Gastrocnemius medialis (tissue), 4 donors: Measurements from ENCODE around the gene ADGRF3. TPM values are rescaled to one million over a fixed set of nuclear protein-coding genes. Genes with fewer than 3 reads are reported as not detected.

ENCODE experiments used
- total RNA-seq, 4 donors: library from RNA; depleted of rRNA; stranded (reverse); fragments of >200 nt; gene quantifications; one replicate each; pipeline versions ENCODE4 v1.1.0 to v1.2.3, GENCODE V29; 2016

ADGRF3 gene
- total RNA-seq, 4 donors from 2014 or later, result not detected

Other genes starting within 250 kb of the ADGRF3 start
- 1 to 10 TPM in 2 of 4 donors, under 1 TPM in 2; 0.25 to 1.8 (median 0.74) TPM for gene GAREM2, start 173.7 kb downstream of the ADGRF3 start, total RNA-seq
- gene HADHA, start 102.2 kb downstream of the ADGRF3 start, total RNA-seq, result 100 to 1,000 TPM; 443 to 480 (median 462) TPM
- gene HADHB, start 101.8 kb downstream of the ADGRF3 start, total RNA-seq, result 100 to 1,000 TPM; 719 to 936 (median 781) TPM
- gene SELENOI, start 646 bp downstream of the ADGRF3 start, total RNA-seq, result 10 to 100 TPM in 3 of 4 donors, 1 to 10 TPM in 1; 8.5 to 30.6 (median 17.0) TPM
- gene DRC1, start 55.1 kb upstream of the ADGRF3 start, total RNA-seq, result not detected
- under 1 TPM in 2 of 4 donors, not detected in 2; 0.09 to 0.46 TPM for gene OTOF, start 131.3 kb upstream of the ADGRF3 start, total RNA-seq